ENCODE measurements around the gene LRRC8C. TPM values are rescaled to one million over a fixed set of nuclear protein-coding genes. Genes with fewer than 3 reads are reported as not detected.

The LRRC8C gene
- total and polyA plus RNA-seq, 5 donors, result 3.6 to 10.6 (median 6.0) TPM

- H3K4me3 ChIP-seq (ENCODE audit: low read length), result no peak overlapping the region
These were observed 25.2 kb upstream of the LRRC8C start for GRCh38 chr1:89607586-89608318.

GRCh38 chr1:89608319-89608983, 24.5 kb upstream of the LRRC8C start:
- H3K27me3 ChIP-seq (ENCODE audit: control insufficient read depth, insufficient read depth), result no peaks in the 10 kb centered on the region
- no peaks in the 10 kb centered on the region for H3K9me3 ChIP-seq (ENCODE audit: control insufficient read depth, low read length)
- H3K4me1 ChIP-seq (ENCODE audit: control insufficient read depth, insufficient read depth, low read length), result peaks cover 17% of the 10 kb centered on the region
- H3K27ac ChIP-seq (ENCODE audit: low read length), result peak overlapping the region; percentile 49
- intact Hi-C loops (cut with DNase I), result loop anchor here in 2 of 4 donors (10.0 kb wide), 2 partner anchors 124 to 156 kb away; no protein-coding TSS in a partner anchor
- no peak overlapping the region for H3K4me3 ChIP-seq (ENCODE audit: low read length)
- ATAC-seq (peak; percentile 61 to 84), DNase-seq (peak in 2 of 3 donors; percentile 37 to 62)
- WGBS, result 45% methylated on average over 9 of the region's 9 CpGs

More at GRCh38 chr1:89607586-89608318, 25.2 kb upstream of the LRRC8C start:
- no peak for DNase-seq
- H3K27me3 ChIP-seq (ENCODE audit: control insufficient read depth, insufficient read depth), result no peaks in the 10 kb centered on the region
- 35% methylated on average over 5 of the region's 5 CpGs for WGBS
- peaks cover 19% of the 10 kb centered on the region for H3K4me1 ChIP-seq (ENCODE audit: control insufficient read depth, insufficient read depth, low read length)
- intact Hi-C loops (cut with DNase I), result loop anchor here in 2 of 4 donors (10.0 kb wide), 2 partner anchors 123 to 157 kb away; no protein-coding TSS in a partner anchor
- no peaks in the 10 kb centered on the region for H3K9me3 ChIP-seq (ENCODE audit: control insufficient read depth, low read length)
- ATAC-seq, result peak in 1 of 2 donors; percentile 3
- H3K27ac ChIP-seq (ENCODE audit: low read length), result no peak overlapping the region

GRCh38 chr1:89608984-89609725, 23.8 kb upstream of the LRRC8C start:
- Histone ChIP-seq H3K27me3 (ENCODE audit: control insufficient read depth, insufficient read depth) (no peaks in the 10 kb centered on the region), H3K27ac (ENCODE audit: low read length) (no peak overlapping the region), H3K4me3 (ENCODE audit: low read length) (no peak overlapping the region), H3K9me3 (ENCODE audit: control insufficient read depth, low read length) (no peaks in the 10 kb centered on the region), H3K4me1 (ENCODE audit: control insufficient read depth, insufficient read depth, low read length) (peaks cover 11% of the 10 kb centered on the region)
- ATAC-seq, result peak in 1 of 2 donors; percentile 23
- WGBS, result 84% methylated on average over 20 of the region's 20 CpGs
- peak in 2 of 3 donors; percentile 55 to 63 for DNase-seq
- intact Hi-C loops (cut with DNase I), result loop anchor here in 2 of 4 donors (10.0 kb wide), 2 partner anchors 124 to 156 kb away; no protein-coding TSS in a partner anchor

GRCh38 chr1:89609781-89610456, 23.0 kb upstream of the LRRC8C start:
- WGBS, result 57% methylated on average over 14 of the region's 14 CpGs
- H3K27me3 ChIP-seq (ENCODE audit: control insufficient read depth, insufficient read depth), result no peaks in the 10 kb centered on the region
- H3K4me3 ChIP-seq (ENCODE audit: low read length), result no peak overlapping the region
- DNase-seq, result peak; percentile 34 to 75 (median 75)
- intact Hi-C loops (cut with DNase I), result loop anchor here in 2 of 4 donors (10.0 kb wide), 2 partner anchors 125 to 155 kb away; no protein-coding TSS in a partner anchor
- H3K4me1 ChIP-seq (ENCODE audit: control insufficient read depth, insufficient read depth, low read length), result peaks cover 8% of the 10 kb centered on the region
- no peaks in the 10 kb centered on the region for H3K9me3 ChIP-seq (ENCODE audit: control insufficient read depth, low read length)
- H3K27ac ChIP-seq (ENCODE audit: low read length), result no peak overlapping the region
- ATAC-seq, result peak; percentile 62 to 77

GRCh38 chr1:89610457-89611011, 22.4 kb upstream of the LRRC8C start:
- no peak overlapping the region for H3K4me3 ChIP-seq (ENCODE audit: low read length)
- H3K9me3 ChIP-seq (ENCODE audit: control insufficient read depth, low read length), result no peaks in the 10 kb centered on the region
- no peaks in the 10 kb centered on the region for H3K27me3 ChIP-seq (ENCODE audit: control insufficient read depth, insufficient read depth)
- peak in 1 of 3 donors; percentile 58 for DNase-seq
- 69% methylated on average over 15 of the region's 15 CpGs for WGBS
- H3K27ac ChIP-seq (ENCODE audit: low read length), result no peak overlapping the region
- H3K4me1 ChIP-seq (ENCODE audit: control insufficient read depth, insufficient read depth, low read length), result peaks cover 10% of the 10 kb centered on the region
- ATAC-seq, result peak; percentile 12 to 38
- intact Hi-C loops (cut with DNase I), result no loop called here

- peaks cover 11% of the 10 kb centered on the region for H3K4me1 ChIP-seq (ENCODE audit: control insufficient read depth, insufficient read depth, low read length)
- no peaks in the 10 kb centered on the region for H3K9me3 ChIP-seq (ENCODE audit: control insufficient read depth, low read length)
These were observed 21.2 kb upstream of the LRRC8C start for GRCh38 chr1:89611721-89612120.

GRCh38 chr1:89613928-89614327, 19.0 kb upstream of the LRRC8C start:
- no peaks in the 10 kb centered on the region for H3K27me3 ChIP-seq (ENCODE audit: control insufficient read depth, insufficient read depth)
- 88% methylated on average over 7 of the region's 7 CpGs for WGBS
- intact Hi-C loops (cut with DNase I), result no loop called here
- no peak for ATAC-seq
- H3K4me1 ChIP-seq (ENCODE audit: control insufficient read depth, insufficient read depth, low read length), result peaks cover 11% of the 10 kb centered on the region
- no peak overlapping the region for H3K27ac ChIP-seq (ENCODE audit: low read length)
- no peak overlapping the region for H3K4me3 ChIP-seq (ENCODE audit: low read length)
- H3K9me3 ChIP-seq (ENCODE audit: control insufficient read depth, low read length), result no peaks in the 10 kb centered on the region
- no peak for DNase-seq

More at GRCh38 chr1:89611721-89612120, 21.2 kb upstream of the LRRC8C start:
- Histone ChIP-seq H3K4me3 (ENCODE audit: low read length) (no peak overlapping the region), H3K27ac (ENCODE audit: low read length) (no peak overlapping the region), H3K27me3 (ENCODE audit: control insufficient read depth, insufficient read depth) (no peaks in the 10 kb centered on the region)
- DNase-seq, result no peak
- no peak for ATAC-seq
- intact Hi-C loops (cut with DNase I), result no loop called here
- WGBS, result 91% methylated on average over 1 of the region's 1 CpG

GRCh38 chr1:89615676-89616598, 17.0 kb upstream of the LRRC8C start:
- no peaks in the 10 kb centered on the region for H3K9me3 ChIP-seq (ENCODE audit: control insufficient read depth, low read length)
- DNase-seq (peak in 1 of 3 donors; percentile 52), ATAC-seq (peak; percentile 61 to 74)
- intact Hi-C loops (cut with DNase I), result no loop called here
- H3K4me1 ChIP-seq (ENCODE audit: control insufficient read depth, insufficient read depth, low read length), result peaks cover 6% of the 10 kb centered on the region
- no peaks in the 10 kb centered on the region for H3K27me3 ChIP-seq (ENCODE audit: control insufficient read depth, insufficient read depth)
- 47% methylated on average over 3 of the region's 3 CpGs for WGBS
- no peak overlapping the region for H3K4me3 ChIP-seq (ENCODE audit: low read length)
- H3K27ac ChIP-seq (ENCODE audit: low read length), result peak overlapping the region; percentile 66

- H3K27ac ChIP-seq (ENCODE audit: low read length), result no peak overlapping the region
- ATAC-seq, result peak; percentile 34 to 47
- H3K9me3 ChIP-seq (ENCODE audit: control insufficient read depth, low read length), result no peaks in the 10 kb centered on the region
- no peaks in the 10 kb centered on the region for H3K27me3 ChIP-seq (ENCODE audit: control insufficient read depth, insufficient read depth)
- peaks cover 6% of the 10 kb centered on the region for H3K4me1 ChIP-seq (ENCODE audit: control insufficient read depth, insufficient read depth, low read length)
- 71% methylated on average over 2 of the region's 2 CpGs for WGBS
- no peak overlapping the region for H3K4me3 ChIP-seq (ENCODE audit: low read length)
- DNase-seq, result no peak
- intact Hi-C loops (cut with DNase I), result no loop called here
These were observed 15.9 kb upstream of the LRRC8C start for GRCh38 chr1:89616844-89617627.
